Measurements from ENCODE around the gene GRB2.
"Not testable (repeated sequence)": the region's sequence is repeated elsewhere in the genome, so short reads cannot be mapped to it uniquely, and the experiment has no call there.

The GRB2 gene

DNA sequence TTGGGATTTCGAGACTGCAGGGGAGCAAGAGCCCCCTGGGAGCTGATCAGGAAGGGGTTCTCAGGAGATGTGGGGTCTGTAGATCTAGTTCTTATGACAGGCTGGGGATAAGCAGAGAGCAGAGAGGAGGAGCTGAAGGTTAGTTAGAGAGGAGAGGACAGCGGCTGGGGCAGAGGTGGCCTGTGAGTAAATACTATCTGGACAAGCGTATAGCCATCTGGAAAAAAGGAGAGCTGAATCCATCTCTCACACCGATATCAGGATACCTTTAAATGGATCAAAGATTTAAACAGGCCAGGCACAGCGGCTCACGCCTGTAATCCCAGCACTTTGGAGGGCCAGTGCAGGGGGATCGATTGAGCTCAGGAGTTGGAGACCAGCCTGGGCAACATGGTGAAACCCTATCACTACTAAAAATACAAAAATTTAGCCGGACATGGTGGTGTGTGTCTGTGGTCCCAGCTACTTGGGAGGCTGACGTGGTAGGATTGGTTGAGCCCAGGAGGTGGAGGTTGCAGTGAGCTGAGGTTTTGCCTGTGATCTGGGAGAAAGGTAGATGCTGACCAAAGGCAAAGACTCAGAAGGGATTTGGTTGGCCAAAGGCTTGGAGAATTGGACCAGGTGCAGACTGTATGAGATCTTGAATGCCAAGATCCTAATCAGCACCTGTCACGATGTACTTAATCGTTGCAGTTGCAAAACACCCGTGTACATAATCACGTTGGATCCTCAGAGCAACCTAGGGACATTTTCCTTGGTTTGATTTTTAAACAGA, 97.3 kb downstream of the GRB2 start:
- DNase-seq (ENCODE audit: low read depth), result no peak
- in situ Hi-C loops (cut with HindIII; ENCODE audit: low sequenced_read_pairs), result no loop called here
- TF ChIP-seq CTCF (IDR thresholded peaks at IDR 0.05; ENCODE audit: low read depth, low read length, missing control alignments), result no peak
- H3K4me3 ChIP-seq (ENCODE audit: low read depth, low read length), result no peak overlapping the region

GRCh38 chr17:75301502-75302206, 103.8 kb downstream of the GRB2 start:
- no peak for TF ChIP-seq CTCF (IDR thresholded peaks at IDR 0.05; ENCODE audit: low read depth, low read length, missing control alignments)
- in situ Hi-C loops (cut with HindIII; ENCODE audit: low sequenced_read_pairs), result no loop called here
- H3K4me3 ChIP-seq (ENCODE audit: low read depth, low read length), result no peak overlapping the region
- no peak for DNase-seq (ENCODE audit: low read depth)

DNA sequence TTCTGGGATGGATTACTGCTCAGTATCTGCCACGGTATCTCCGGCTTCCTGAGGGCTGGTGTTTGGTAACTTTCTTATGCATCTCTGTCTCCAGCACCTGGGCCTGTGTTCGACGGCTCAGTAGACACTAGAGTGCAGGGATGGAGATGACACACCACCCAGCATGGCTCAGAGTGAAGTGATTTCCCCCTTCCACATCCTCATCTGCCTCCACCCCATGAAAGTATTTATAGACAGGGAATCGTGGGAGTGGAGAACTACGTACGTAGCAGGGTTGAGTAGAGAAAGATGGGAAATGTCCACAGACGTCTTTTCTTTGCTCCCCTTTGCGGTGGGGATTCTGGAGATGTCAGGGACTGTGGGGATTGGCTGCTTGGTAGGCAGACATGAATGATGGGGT, 104.4 kb downstream of the GRB2 start:
- in situ Hi-C loops (cut with HindIII; ENCODE audit: low sequenced_read_pairs), result no loop called here
- no peak for TF ChIP-seq CTCF (IDR thresholded peaks at IDR 0.05; ENCODE audit: low read depth, low read length, missing control alignments)
- no peak for DNase-seq (ENCODE audit: low read depth)
- H3K4me3 ChIP-seq (ENCODE audit: low read depth, low read length), result no peak overlapping the region

DNA sequence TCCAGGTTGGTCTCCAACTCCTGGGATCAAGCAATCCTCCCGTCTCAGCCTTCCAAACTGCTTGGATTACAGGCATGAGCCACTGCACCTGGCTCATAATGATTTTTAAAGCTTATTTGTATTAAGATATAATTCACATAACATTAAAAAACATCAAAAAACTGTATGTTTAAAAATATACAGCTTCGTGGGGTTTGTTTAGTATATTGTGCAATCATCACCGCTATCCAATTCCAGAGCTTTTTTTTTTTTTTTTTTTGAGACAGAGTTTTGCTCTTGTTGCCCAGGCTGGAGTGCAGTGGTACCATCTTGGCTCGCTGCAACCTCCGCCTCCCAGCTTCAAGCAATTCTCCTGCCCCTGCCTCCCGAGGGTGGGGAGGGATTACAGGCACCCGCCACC, 105.2 kb downstream of the GRB2 start:
- in situ Hi-C loops (cut with HindIII; ENCODE audit: low sequenced_read_pairs), result no loop called here
- TF ChIP-seq CTCF (IDR thresholded peaks at IDR 0.05; ENCODE audit: low read depth, low read length, missing control alignments), result no peak
- H3K4me3 ChIP-seq (ENCODE audit: low read depth, low read length), result no peak overlapping the region
- no peak for DNase-seq (ENCODE audit: low read depth)

DNA sequence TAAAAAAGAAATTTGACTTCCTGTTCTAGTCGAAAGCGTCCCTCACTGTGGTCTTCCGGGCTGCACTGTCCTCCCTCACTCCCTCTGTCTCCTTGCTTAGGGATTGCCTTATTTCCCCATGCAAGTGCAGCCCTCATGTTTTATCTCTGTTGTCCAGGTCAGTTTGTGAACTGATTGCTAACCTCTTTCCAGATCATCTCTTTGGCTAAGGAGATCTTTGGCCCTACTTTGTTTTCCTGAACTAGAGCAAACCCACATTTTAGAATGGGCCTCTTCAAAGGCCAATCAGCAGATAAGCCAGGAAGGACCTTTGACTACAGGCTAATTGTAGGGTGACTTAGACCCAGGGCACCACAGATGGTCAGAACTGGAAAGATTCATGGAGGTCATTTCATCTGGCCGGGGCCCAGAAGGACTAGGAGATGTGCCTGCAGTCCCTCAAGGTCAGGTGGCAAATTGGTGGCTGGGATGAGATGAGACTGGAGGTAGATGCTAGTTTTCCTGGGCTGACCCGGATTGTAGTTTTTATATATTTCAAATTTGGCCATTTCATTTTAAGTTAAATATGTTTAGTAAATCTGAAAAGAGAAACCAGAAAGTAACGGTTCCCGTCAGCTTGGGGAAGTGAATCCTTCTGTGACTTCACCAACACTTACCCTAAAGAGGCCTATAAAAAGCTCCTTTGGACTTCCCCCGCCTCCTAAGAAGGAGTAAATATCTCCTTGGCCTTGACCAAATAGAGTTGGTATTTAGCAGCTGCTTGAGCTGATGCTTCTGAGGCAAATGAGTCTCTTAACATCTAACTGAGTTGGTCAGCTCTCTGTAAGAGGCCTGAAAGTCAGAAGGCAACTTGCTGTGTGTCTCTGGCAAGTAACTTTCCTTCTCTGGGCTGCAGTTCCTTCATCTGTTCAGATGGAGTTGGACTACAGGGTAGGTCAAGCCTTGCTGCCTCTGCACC, 110.0 kb downstream of the GRB2 start:
- in situ Hi-C loops (cut with HindIII; ENCODE audit: low sequenced_read_pairs), result no loop called here
- no peak for TF ChIP-seq CTCF (IDR thresholded peaks at IDR 0.05; ENCODE audit: low read depth, low read length, missing control alignments)
- DNase-seq (ENCODE audit: low read depth), result no peak
- no peak overlapping the region for H3K4me3 ChIP-seq (ENCODE audit: low read depth, low read length)

GRCh38 chr17:75292810-75293448, 112.5 kb downstream of the GRB2 start:
- in situ Hi-C loops (cut with HindIII; ENCODE audit: low sequenced_read_pairs); H3K4me3 ChIP-seq (ENCODE audit: low read depth, low read length); DNase-seq (ENCODE audit: low read depth): not testable (repeated sequence)
